HepG2 (cell line): ENCODE results near the gene NINJ2. TPM values are rescaled to one million over a fixed set of nuclear protein-coding genes. Genes with fewer than 3 reads are reported as not detected.

Source experiments
- DZIP1 ChIP-seq: sonication (generic); formaldehyde crosslinking; IDR thresholded peaks from 2 replicates; pipeline ENCODE4 v1.5.0; 2020; ENCODE audit warnings: mild to moderate bottlenecking, missing genetic modification reagents
- ELF3 ChIP-seq: IDR thresholded peaks from 2 replicates; pipeline ENCODE4 v1.6.1; 2016; ENCODE audit warnings: missing genetic modification reagents, missing compliant biosample characterization
- EP300 ChIP-seq, 3 experiments: sonication (generic) in 1 of 3; formaldehyde crosslinking in 1 of 3; IDR thresholded peaks; 2 replicates each; pipeline versions ENCODE4 v1.5.1 to v1.6.1; 2011 to 2020; ENCODE audit warnings: low read depth in 2 of 3, low read length in 2 of 3, borderline replicate concordance in 1 of 3, improper control_type of control experiment in 1 of 3, mild to moderate bottlenecking in 1 of 3, missing genetic modification reagents in 1 of 3, moderate library complexity in 1 of 3
- FIP1L1 ChIP-seq: fragments of 200-400 bp; formaldehyde crosslinking; IDR thresholded peaks from 2 replicates; pipeline ENCODE4 v1.6.1; 2018; ENCODE audit warnings: low read depth, mild to moderate bottlenecking, low read length, moderate library complexity, borderline replicate concordance; ENCODE audit not compliant: insufficient read depth
- FOXP4 ChIP-seq: sonication (generic); formaldehyde crosslinking; IDR thresholded peaks from 2 replicates; pipeline ENCODE4 v1.4.0; 2020; ENCODE audit warnings: missing genetic modification reagents
- HES4 ChIP-seq: sonication (generic); formaldehyde crosslinking; IDR thresholded peaks from 2 replicates; pipeline ENCODE4 v1.9.0; 2021; ENCODE audit warnings: mild to moderate bottlenecking, missing genetic modification reagents, borderline replicate concordance
- HMGXB4 ChIP-seq, 2 experiments: sonication (generic) in 1 of 2; formaldehyde crosslinking in 1 of 2; IDR thresholded peaks; 2 replicates each; pipeline versions ENCODE4 v1.4.0 to v1.6.1; 2018 to 2020; ENCODE audit warnings: missing genetic modification reagents in 2 of 2, borderline replicate concordance in 1 of 2, low read depth in 1 of 2, mild to moderate bottlenecking in 1 of 2, missing biosample characterization in 1 of 2
- HNF4A ChIP-seq: sonication (generic); formaldehyde crosslinking; IDR thresholded peaks from 2 replicates; pipeline ENCODE4 v1.4.0; 2020; ENCODE audit warnings: missing genetic modification reagents
- KDM2A ChIP-seq: sonication (generic); formaldehyde crosslinking; IDR thresholded peaks from 2 replicates; pipeline ENCODE4 v1.4.0; 2020; ENCODE audit warnings: low read depth, missing genetic modification reagents, borderline replicate concordance
- MAX ChIP-seq: IDR thresholded peaks from 2 replicates; pipeline ENCODE4 v1.6.1; 2012; ENCODE audit warnings: inconsistent platforms
- MEIS2 ChIP-seq: sonication (generic); formaldehyde crosslinking; IDR thresholded peaks from 2 replicates; pipeline ENCODE4 v1.9.0; 2021; ENCODE audit warnings: mild to moderate bottlenecking, missing genetic modification reagents
- REXO4 ChIP-seq: sonication (generic); formaldehyde crosslinking; IDR thresholded peaks from 2 replicates; pipeline ENCODE4 v1.8.0; 2022; ENCODE audit warnings: missing genetic modification reagents, mild to moderate bottlenecking, borderline replicate concordance
- SP4 ChIP-seq: sonication (generic); formaldehyde crosslinking; IDR thresholded peaks from 2 replicates; pipeline ENCODE4 v1.8.1; 2023; ENCODE audit warnings: mild to moderate bottlenecking, missing genetic modification reagents
- ZBTB46 ChIP-seq: sonication (generic); formaldehyde crosslinking; IDR thresholded peaks from 2 replicates; pipeline ENCODE4 v1.4.0; 2020; ENCODE audit warnings: mild to moderate bottlenecking, missing genetic modification reagents, borderline replicate concordance
- ZMYM4 ChIP-seq: sonication (generic); formaldehyde crosslinking; IDR thresholded peaks from 2 replicates; pipeline ENCODE4 v1.8.1; 2023; ENCODE audit warnings: mild to moderate bottlenecking, missing genetic modification reagents
- ZNF33B ChIP-seq: sonication (generic); formaldehyde crosslinking; IDR thresholded peaks from 2 replicates; pipeline ENCODE4 v1.5.1; 2020; ENCODE audit warnings: mild to moderate bottlenecking, missing genetic modification reagents
- ZNF44 ChIP-seq: sonication (generic); formaldehyde crosslinking; IDR thresholded peaks from 2 replicates; pipeline ENCODE4 v1.5.1; 2020; ENCODE audit warnings: mild to moderate bottlenecking, missing genetic modification reagents
- ZNF552 ChIP-seq: sonication (generic); formaldehyde crosslinking; IDR thresholded peaks from 2 replicates; pipeline ENCODE4 v1.9.0; 2022; ENCODE audit warnings: missing genetic modification reagents, mild to moderate bottlenecking, borderline replicate concordance
- polyA plus RNA-seq, 8 experiments: library from polyadenylated mRNA; depleted of rRNA in 3 of 8; stranded (reverse) in 7 of 8; unstranded in 1 of 8; fragments of >200 nt; fragmentation: Illumina TruSeq in 4 of 8; extraction: Trizol in 4 of 8; gene quantifications; 2 replicates each; pipeline versions ENCODE4 v1.2.1 to v1.2.3, GENCODE V29; 2011 to 2016; ENCODE audit warnings: low read depth in 4 of 8, missing spikeins in 1 of 8, mixed read lengths in 1 of 8; ENCODE audit not compliant: insufficient read depth in 1 of 8
- total RNA-seq, 5 experiments: library from RNA; depleted of rRNA; stranded (reverse); fragments of >200 nt; fragmentation: Illumina TruSeq; extraction: Trizol; gene quantifications; 2 replicates each; pipeline ENCODE4 v1.2.3, GENCODE V29; 2016; ENCODE audit warnings: low read depth in 1 of 5

NINJ2 gene
- total and polyA plus RNA-seq, 2 of the 13 experiments (the other 11 are each of a cell fraction or from before 2014, with no cell fraction given): 0.62 to 3.8 TPM

- TF ChIP-seq ZNF33B (0 out of 2 replicates have a peak, but pooled peaks have one; percentile 17), EP300 (IDR thresholded peaks at IDR 0.05; ENCODE audit: low read depth in 2 of 2, low read length in 2 of 2) (no peak), EP300 (CRISPR knock-in tag; IDR thresholded peaks at IDR 0.05; ENCODE audit: borderline replicate concordance) (peak; percentile 42; the same call in 1 of the 2 replicates), SP4 (CRISPR knock-in tag) (peak; percentile 17; the same call in 1 of the 2 replicates), MAX (peak; percentile 13; the same call in 1 of the 2 replicates), ZBTB46 (CRISPR knock-in tag) (no peak), KDM2A (CRISPR knock-in tag) (peak; percentile 68), HNF4A (CRISPR knock-in tag) (peak; percentile 24; the same call in 1 of the 2 replicates), ZNF552 (CRISPR knock-in tag) (no peak), MEIS2 (CRISPR knock-in tag) (peak; percentile 71; the same call in 1 of the 2 replicates), FIP1L1 (no peak), REXO4 (CRISPR knock-in tag) (no peak), ZMYM4 (CRISPR knock-in tag) (peak; percentile 10; the same call in 1 of the 2 replicates), DZIP1 (CRISPR knock-in tag) (peak; percentile 73; the same call in 1 of the 2 replicates), ELF3 (CRISPR knock-in tag) (peak; percentile 46; the same call in 1 of the 2 replicates), FOXP4 (CRISPR knock-in tag) (no peak), ZNF44 (no peak), HMGXB4 (CRISPR knock-in tag; IDR thresholded peaks at IDR 0.05; ENCODE audit: borderline replicate concordance in 1 of 2, low read depth in 1 of 2) (peak; percentile 54 to 70; a peak in 3 of 4 replicates), HES4 (CRISPR knock-in tag) (peak; percentile 80; the same call in 1 of the 2 replicates)
Observed at GRCh38 chr12:570435-570920, 92.8 kb downstream of the NINJ2 start (continued).
